GM21576 (cell line): ENCODE results near the gene NSF.
A peak's percentile ranks its signal among the peaks of the same experiment; 100 is the strongest.
"Not testable (repeated sequence)": the region's sequence is repeated elsewhere in the genome, so short reads cannot be mapped to it uniquely, and the experiment has no call there.

Source experiments
- ATAC-seq: cut with Tn5 transposase; IDR thresholded peaks from one replicate; pipeline ENCODE4 v1.9.1; 2021; ENCODE audit warnings: mild to moderate bottlenecking, moderate library complexity; ENCODE audit not compliant: unreplicated experiment

Gene NSF

GRCh38 chr17:46590157-46591146 lies at the start of gene NSF:
Gene NSF (plus strand): TSS chr17:46590669. CDS start chr17:46590776, 107 bp downstream.
- not testable (repeated sequence) for ATAC-seq

- ATAC-seq = not testable (repeated sequence)
Measured at GRCh38 chr17:46548607-46549006, 41.9 kb upstream of the NSF start.

- ATAC-seq = not testable (repeated sequence)
Measured at GRCh38 chr17:46559155-46559554, 31.3 kb upstream of the NSF start.

GRCh38 chr17:46560048-46560447 lies 30.4 kb upstream of the NSF start:
- not testable (repeated sequence) for ATAC-seq

GRCh38 chr17:46566284-46566683 lies 24.2 kb upstream of the NSF start:
- ATAC-seq = not testable (repeated sequence)

- not testable (repeated sequence) for ATAC-seq
Measured at GRCh38 chr17:46566980-46567379, 23.5 kb upstream of the NSF start.

GRCh38 chr17:46571796-46572195 lies 18.7 kb upstream of the NSF start:
- not testable (repeated sequence) for ATAC-seq

DNA sequence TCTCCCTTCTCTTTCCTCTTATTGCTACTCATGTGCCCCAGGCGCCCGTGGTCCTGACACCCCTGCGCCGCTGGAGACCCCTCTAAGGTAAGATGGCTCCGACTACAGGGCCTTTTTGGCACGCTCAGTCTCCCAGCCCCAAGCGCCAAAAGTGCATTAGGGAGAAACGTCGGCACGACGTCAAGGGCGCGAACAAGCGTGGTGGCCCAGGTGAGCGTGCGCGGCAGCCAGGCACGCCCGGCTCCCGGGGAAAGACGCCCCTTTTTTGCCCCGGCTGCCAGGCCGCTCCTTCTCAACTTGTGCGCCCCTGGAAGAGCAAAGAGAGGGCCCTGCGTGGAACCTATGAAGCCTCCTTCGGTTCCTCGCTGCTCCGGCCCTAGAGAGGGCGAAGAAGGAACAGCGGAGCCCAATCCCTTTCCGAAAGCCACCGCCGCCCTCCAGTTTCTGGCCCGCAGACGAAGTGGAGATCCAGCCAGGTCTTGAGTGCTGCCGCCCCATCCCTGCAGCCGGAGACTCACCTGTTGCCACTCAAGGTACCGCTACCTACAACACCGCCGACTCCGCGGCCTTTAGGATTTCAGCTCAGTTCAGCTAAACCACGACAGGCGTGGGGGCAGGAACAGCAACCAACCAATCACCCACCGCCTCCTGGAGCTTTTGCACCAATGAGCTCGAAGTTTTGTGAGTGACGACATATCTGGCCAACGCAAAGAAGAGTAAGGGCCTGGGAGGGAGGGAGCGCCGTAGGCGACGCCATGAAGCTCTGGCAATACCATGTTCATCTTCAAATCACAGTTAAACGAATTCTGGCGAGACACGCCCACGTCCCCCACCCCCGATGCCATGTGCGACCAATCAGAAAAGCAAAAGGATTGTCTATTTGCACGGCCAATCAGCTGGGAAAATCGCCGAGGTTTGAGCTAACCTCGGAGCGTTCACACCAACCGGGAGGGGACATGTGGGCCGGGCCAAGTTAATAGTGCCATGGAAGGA lies 11.1 kb upstream of the NSF start, which contains the start of gene ARL17A:
Gene ARL17A, minus strand, starts transcription at position 609 of the 993 bp plus-strand sequence. CDS start 3,369 bp downstream, outside the sequence.
- peak; percentile 66 for ATAC-seq

DNA sequence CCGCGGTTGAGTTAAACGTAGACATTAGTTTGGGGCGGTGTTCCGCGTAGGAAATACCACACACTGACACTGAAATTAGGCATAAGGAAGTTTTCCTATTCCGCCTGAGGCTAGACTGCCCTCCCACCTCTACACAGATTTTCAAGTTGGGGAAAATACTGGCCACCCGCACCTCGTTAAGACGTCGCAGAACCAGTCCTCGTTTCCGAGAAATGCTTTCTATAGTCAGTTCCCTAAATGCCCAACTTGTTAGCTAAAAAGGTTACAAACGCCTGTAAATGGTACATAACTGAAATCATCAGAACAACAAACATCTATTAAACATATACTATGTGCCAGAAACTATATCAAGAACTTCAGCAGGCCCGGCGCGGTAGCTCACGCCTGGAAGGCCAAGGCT lies 10.4 kb upstream of the NSF start:
- peak; percentile 12 for ATAC-seq

GRCh38 chr17:46585444-46585843 lies 5.0 kb upstream of the NSF start:
- ATAC-seq = not testable (repeated sequence)

DNA sequence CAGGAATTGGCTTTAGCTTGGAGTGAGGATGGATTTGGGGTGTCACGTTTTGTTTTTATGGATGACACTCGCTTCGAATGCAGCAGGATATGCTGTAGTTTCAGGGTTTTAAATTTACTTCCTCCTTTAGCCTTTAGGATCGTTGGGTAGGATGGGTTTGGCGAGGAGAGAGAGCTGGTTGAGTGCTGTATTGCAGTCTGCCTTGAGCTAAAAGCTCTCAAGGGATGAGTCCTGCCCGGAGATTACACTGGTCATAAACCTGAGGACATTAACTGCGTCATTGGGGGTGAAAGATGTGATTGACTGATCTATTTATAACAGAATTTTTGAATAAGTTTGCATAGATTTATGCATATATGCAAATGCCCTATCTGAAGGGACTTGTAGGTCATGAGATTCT lies 863 bp downstream of the NSF start:
- not testable (repeated sequence) for ATAC-seq

DNA sequence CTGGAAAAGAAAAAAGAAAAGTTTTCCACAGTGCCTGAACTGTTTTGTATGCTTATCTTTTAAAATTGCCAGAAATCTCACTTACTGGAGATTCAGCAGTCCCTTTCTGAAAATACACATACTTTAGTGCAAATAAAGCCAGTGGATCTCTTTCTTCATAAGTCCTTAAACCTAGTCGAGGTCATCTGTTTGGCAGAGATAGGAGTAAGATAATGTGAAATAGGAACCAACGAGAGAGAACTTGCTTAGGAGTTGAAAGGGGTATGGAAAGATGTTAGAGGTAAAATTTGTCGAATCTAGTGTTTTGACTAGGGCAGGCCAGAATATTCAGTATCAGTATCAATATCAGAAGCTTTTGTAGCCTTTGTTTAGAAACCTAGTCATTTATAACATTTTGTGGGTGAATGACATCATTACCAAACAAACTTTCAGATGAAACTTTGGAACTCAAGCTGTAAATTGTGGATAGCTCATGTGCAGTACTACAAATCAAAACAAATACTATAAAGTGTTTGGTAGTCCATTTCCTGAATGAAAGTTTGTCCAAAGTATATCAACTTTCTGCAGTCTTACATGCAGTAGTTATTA lies 8.0 kb downstream of the NSF start:
- not testable (repeated sequence) for ATAC-seq

DNA sequence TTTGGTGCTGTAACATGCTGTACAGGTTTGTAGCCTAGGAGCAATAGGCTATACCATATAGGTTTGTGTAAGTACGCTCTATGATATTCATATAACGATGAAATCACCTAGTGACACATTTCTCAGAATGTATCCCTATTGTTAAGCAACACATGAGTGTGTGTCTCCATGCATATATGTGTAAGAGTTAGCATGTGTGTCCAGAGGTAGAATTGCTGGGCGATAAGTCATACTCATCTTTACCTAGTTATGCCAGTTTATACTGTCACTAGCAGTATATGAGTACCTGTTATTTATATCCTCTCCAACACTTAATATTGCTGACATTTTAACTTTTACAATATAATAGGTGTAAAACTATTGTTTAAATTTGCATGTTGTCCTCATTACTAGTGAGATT lies 10.3 kb downstream of the NSF start:
- not testable (repeated sequence) for ATAC-seq

DNA sequence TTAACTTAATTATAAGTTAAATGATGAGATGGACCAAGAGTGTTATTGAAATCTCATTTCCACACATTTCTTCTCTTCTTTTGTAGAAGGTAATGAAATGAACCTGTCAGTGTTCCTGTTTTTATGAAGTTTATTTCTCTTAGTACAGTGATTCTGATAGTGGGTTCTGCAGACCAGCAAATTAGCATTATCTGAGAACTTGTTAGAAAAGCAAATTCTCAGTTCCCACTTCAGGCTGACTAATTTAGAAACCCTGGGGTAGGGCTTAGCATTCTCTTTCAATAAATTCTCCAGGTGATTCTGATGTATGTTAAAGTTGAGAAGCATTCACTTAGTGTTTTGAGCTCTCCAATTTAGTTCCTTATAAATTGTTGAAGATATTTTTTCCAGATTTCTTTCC lies 12.7 kb downstream of the NSF start:
- not testable (repeated sequence) for ATAC-seq

DNA sequence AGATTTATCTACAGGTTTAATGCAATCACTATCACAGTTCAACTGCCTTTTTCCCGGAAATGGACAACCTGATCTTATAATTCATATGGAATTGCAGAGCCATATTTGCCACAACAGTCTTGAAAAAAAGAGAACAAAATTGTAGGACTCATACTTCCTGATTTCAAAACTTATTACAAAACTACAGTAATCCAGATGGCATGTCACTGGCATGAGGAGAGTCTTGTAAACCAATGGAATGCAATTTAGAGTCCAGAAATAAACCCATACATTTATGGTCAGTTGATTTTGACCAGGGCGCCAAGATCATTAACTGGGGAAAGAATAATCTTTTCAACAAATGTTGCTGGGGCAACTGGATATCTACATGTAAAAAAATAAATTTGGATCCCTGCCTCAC lies 20.8 kb downstream of the NSF start:
- not testable (repeated sequence) for ATAC-seq

GRCh38 chr17:46613876-46614275 lies 23.4 kb downstream of the NSF start:
- not testable (repeated sequence) for ATAC-seq

DNA sequence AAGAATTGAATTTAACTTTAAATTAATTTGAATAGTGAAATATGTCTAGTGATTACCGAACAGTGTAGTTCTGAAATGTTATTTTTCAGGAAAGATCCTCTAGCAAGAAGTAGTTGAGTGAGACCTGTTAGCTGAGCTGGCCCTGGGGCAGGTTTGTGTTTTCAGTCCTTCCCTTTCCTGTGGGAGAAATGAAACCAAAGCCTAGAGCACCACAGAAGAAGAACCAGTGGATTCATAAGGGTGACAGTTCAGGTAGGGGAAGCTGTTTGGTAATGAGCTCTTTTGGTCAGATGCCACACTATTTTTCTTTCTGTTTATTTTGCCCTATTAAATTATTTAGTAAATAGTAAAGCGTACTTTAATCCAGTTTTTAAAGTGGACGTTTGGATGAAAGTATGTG lies 26.7 kb downstream of the NSF start:
- not testable (repeated sequence) for ATAC-seq

- ATAC-seq = not testable (repeated sequence)
Measured at GRCh38 chr17:46618975-46619374, 28.5 kb downstream of the NSF start.

- ATAC-seq = not testable (repeated sequence)
Measured at GRCh38 chr17:46623790-46624189, 33.3 kb downstream of the NSF start.

DNA sequence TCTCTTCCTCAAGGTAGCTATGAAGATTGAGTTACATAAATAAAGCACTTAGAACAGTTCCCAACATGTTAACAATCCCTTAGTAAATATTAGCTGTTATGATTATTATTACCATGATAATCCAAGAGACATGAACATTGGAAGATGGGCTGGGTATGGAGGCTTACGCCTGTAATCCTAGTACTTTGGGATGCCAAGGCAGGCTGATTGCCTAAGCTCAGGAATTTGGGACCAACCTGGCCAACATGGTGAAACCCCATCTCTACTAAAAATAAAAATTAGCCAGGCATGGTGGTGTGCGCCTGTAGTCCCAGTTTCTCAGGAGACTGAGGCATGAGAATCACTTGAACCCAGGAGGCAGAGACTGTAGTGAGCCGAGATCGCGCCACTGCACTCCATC lies 34.3 kb downstream of the NSF start:
- not testable (repeated sequence) for ATAC-seq
